ENCODE data around the gene PICALM.

- no peak for TF ChIP-seq CTCF (IDR thresholded peaks at IDR 0.05)
- no peak for TF ChIP-seq POLR2A (IDR thresholded peaks at IDR 0.05)
- TF ChIP-seq POLR2AphosphoS5 (IDR thresholded peaks at IDR 0.05) = peak in 1 of 3 donors; percentile 8
Observed at GRCh38 chr11:85977751-85978160, 91.1 kb downstream of the PICALM start.
